HTR-8/SVneo (cell line): Measurements from ENCODE around the gene FAM167B.
A peak's percentile ranks its signal among the peaks of the same experiment; 100 is the strongest.

Experiments used
- DNase-seq: peaks from one replicate; pipeline ENCODE4 v3.0.0; 2011; ENCODE audit warnings: low spot score, mixed read lengths; ENCODE audit not compliant: insufficient read length
- FAIRE-seq: peaks from 2 replicates; lab custom pipeline; 2011; peaks lifted over from hg19 to GRCh38; lab: Jason Lieb, UNC

FAM167B gene

GRCh38 chr1:32246888-32247273 is at the start of gene FAM167B:
FAM167B (plus strand) TSS chr1:32247222; CDS start chr1:32247422, 200 bp downstream.
- peak; percentile 53 for DNase-seq
- no peak for FAIRE-seq

- DNase-seq (no peak), FAIRE-seq (no peak)
Observed at GRCh38 chr1:32197837-32198236, 49.2 kb upstream of the FAM167B start.

- FAIRE-seq, result no peak
Observed at GRCh38 chr1:32198237-32199042, 48.6 kb upstream of the FAM167B start.

GRCh38 chr1:32199043-32199716 is 47.8 kb upstream of the FAM167B start:
- FAIRE-seq (no peak), DNase-seq (no peak)

More at GRCh38 chr1:32198237-32199042, 48.6 kb upstream of the FAM167B start:
- no peak for DNase-seq

- no peak for FAIRE-seq
- DNase-seq, result no peak
Observed at GRCh38 chr1:32199717-32200072, 47.3 kb upstream of the FAM167B start.

GRCh38 chr1:32200226-32201010 is 46.6 kb upstream of the FAM167B start, which contains the start of gene CCDC28B:
CCDC28B (plus strand) TSS chr1:32200595; CDS start chr1:32201936, 1,341 bp downstream.
- FAIRE-seq (peak; percentile 23), DNase-seq (peak; percentile 71)

- FAIRE-seq (no peak), DNase-seq (peak; percentile 46)
Observed at GRCh38 chr1:32201011-32201855, 45.8 kb upstream of the FAM167B start.

GRCh38 chr1:32204943-32205361 is 42.1 kb upstream of the FAM167B start:
- DNase-seq (no peak), FAIRE-seq (no peak)

GRCh38 chr1:32205401-32206370 is 41.3 kb upstream of the FAM167B start, which contains the start of gene IQCC:
IQCC (plus strand) TSS chr1:32205671; CDS start chr1:32205682, 11 bp downstream.
- FAIRE-seq (peak; percentile 86), DNase-seq (peak; percentile 82)

GRCh38 chr1:32208469-32208868 is 38.6 kb upstream of the FAM167B start:
- DNase-seq (no peak), FAIRE-seq (no peak)

GRCh38 chr1:32208891-32209328 is 38.1 kb upstream of the FAM167B start, which contains the start of gene DCDC2B:
DCDC2B (plus strand) TSS chr1:32209089; CDS start chr1:32209094, 5 bp downstream.
- no peak for DNase-seq
- no peak for FAIRE-seq

GRCh38 chr1:32215629-32216480 is 31.2 kb upstream of the FAM167B start:
- DNase-seq, result peak; percentile 63
- no peak for FAIRE-seq

GRCh38 chr1:32216566-32216965 is 30.5 kb upstream of the FAM167B start:
- no peak for FAIRE-seq
- DNase-seq, result no peak

- no peak for DNase-seq
- no peak for FAIRE-seq
Observed at GRCh38 chr1:32219022-32219421, 28.0 kb upstream of the FAM167B start.

- no peak for DNase-seq
Observed at GRCh38 chr1:32220746-32221580, 26.1 kb upstream of the FAM167B start.

GRCh38 chr1:32221581-32221979 is 25.4 kb upstream of the FAM167B start:
- DNase-seq, result no peak
- FAIRE-seq, result no peak

More at GRCh38 chr1:32220746-32221580, 26.1 kb upstream of the FAM167B start:
- no peak for FAIRE-seq
